ENCODE measurements around the gene ANO6. TPM values are rescaled to one million over a fixed set of nuclear protein-coding genes. Genes with fewer than 3 reads are reported as not detected.

ANO6 gene
- total RNA-seq, 4 donors from 2014 or later, result 117 to 224 (median 170) TPM

DNA sequence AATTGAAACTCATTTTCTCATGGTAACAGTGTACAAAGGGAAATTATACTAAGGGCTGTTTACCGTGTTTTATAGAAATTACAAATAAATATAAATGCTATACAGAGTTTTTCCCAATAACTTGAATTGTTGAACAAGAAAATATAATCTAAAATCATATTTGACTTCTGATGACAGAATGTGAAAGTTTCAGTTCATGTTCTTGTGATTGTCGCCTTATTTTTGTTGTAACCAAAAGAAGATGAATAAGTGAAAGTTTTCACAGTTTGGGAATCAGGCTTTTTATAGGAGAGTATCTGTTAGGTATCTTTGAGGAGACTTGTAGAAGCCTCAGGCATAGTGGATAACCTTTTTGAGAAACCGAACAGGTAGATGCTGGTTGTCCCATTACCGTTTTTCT lies 28.1 kb downstream of the ANO6 start:
- Histone ChIP-seq H3K27ac (peak overlapping the region in 3 of 4 donors; percentile 39 to 58 (median 41)), H3K4me1 (peaks cover 3 to 79% (median 10%) of the 10 kb centered on the region in 3 donors), H3K27me3 (no peaks in the 10 kb centered on the region), H3K4me3 (no peak overlapping the region), H3K36me3 (no peaks in the 10 kb centered on the region), H3K9me3 (no peaks in the 10 kb centered on the region)
- WGBS, 2 donors (ENCODE audit: low coverage in 1 of 2), result 89 to 95% methylated on average over 3 to 4 of the region's 4 CpGs
- no peak for ATAC-seq
- TF ChIP-seq POLR2A (IDR thresholded peaks at IDR 0.05) (no peak), POLR2AphosphoS5 (IDR thresholded peaks at IDR 0.05) (no peak), EP300 (IDR thresholded peaks at IDR 0.05) (no peak)
- TF ChIP-seq, protein P1, sequence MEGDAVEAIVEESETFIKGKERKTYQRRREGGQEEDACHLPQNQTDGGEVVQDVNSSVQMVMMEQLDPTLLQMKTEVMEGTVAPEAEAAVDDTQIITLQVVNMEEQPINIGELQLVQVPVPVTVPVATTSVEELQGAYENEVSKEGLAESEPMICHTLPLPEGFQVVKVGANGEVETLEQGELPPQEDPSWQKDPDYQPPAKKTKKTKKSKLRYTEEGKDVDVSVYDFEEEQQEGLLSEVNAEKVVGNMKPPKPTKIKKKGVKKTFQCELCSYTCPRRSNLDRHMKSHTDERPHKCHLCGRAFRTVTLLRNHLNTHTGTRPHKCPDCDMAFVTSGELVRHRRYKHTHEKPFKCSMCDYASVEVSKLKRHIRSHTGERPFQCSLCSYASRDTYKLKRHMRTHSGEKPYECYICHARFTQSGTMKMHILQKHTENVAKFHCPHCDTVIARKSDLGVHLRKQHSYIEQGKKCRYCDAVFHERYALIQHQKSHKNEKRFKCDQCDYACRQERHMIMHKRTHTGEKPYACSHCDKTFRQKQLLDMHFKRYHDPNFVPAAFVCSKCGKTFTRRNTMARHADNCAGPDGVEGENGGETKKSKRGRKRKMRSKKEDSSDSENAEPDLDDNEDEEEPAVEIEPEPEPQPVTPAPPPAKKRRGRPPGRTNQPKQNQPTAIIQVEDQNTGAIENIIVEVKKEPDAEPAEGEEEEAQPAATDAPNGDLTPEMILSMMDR (IDR thresholded peaks at IDR 0.05), result no peak

DNA sequence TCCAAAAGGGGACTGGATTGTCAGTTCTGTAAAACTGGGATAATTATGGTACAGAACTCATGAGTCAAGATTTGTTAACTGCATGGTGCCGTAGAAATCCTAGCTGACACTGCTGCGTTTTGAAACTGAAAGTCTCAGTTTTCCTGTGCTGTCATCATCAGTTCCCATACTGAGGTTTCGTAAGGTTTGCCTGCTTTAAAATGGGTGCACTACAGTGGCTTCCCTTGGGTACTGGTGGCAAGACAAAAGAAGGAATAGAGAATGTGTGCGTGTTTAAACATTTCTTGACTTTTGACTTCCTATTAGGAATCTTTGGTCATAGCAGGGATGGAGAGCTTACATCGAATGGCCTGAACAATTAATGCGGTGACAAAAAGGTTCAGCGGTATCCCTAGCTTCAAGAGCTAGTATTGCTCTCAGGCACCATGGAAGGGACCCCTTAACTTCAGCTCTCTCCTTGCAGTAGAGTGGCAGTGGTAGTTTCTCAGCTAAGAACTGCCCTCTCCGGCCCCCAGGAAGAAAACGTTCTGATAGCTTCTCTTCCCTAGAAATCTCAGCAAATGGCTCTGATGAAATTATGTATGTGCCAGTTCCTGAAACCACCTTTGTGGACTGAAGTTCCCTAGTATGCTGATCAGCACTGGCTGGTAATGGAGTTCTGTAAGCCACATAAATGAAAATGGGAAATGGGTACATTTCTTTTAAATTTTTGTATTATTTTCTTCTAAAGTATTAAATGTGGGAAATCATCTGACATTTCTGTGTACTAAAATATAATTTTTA lies 28.9 kb downstream of the ANO6 start:
- TF ChIP-seq POLR2AphosphoS5 (IDR thresholded peaks at IDR 0.05), result no peak
- TF ChIP-seq, protein P1 (IDR thresholded peaks at IDR 0.05), result no peak
- TF ChIP-seq EP300 (IDR thresholded peaks at IDR 0.05), result no peak
- TF ChIP-seq POLR2A (IDR thresholded peaks at IDR 0.05), result no peak
- Histone ChIP-seq H3K27me3 (no peaks in the 10 kb centered on the region), H3K27ac (peak overlapping the region; percentile 39 to 58 (median 45)), H3K9me3 (no peaks in the 10 kb centered on the region), H3K4me1 (peaks cover 6 to 81% (median 10%) of the 10 kb centered on the region in 3 donors), H3K36me3 (no peaks in the 10 kb centered on the region), H3K4me3 (peak overlapping the region in 1 of 2 donors; percentile 7)
- WGBS, 2 donors (ENCODE audit: low coverage in 1 of 2), result 70 to 91% methylated on average over 8 of the region's 9 CpGs
- ATAC-seq, result peak; percentile 85

DNA sequence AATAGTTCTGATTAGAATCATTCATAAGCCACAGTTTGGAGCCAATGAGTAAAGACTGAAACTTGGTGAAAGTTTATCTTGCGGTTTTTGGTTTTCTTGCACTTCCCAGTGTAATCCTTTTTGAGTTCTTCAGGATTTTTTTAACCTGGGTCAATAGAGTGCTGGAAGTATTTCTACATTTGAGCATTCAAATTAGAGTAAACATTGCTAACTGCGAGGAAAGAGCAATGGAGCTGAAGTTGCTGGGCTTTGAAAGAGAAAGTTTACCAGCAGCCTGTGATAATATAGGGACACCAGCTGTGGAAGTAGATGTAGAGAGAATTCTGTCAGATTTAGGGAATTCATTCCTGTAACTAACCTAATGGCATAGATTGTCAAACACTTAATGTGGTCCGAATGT lies 30.3 kb downstream of the ANO6 start:
- H3K27ac ChIP-seq, result no peak overlapping the region
- H3K36me3 ChIP-seq, result no peaks in the 10 kb centered on the region
- H3K9me3 ChIP-seq, result no peaks in the 10 kb centered on the region
- TF ChIP-seq EP300 (IDR thresholded peaks at IDR 0.05), result no peak
- no peak for TF ChIP-seq POLR2A (IDR thresholded peaks at IDR 0.05)
- TF ChIP-seq POLR2AphosphoS5 (IDR thresholded peaks at IDR 0.05), result no peak
- TF ChIP-seq, protein P1 (IDR thresholded peaks at IDR 0.05), result no peak
- WGBS, 2 donors (ENCODE audit: low coverage in 1 of 2), result 54 to 74% methylated on average over 3 of the region's 3 CpGs
- no peaks in the 10 kb centered on the region for H3K27me3 ChIP-seq
- H3K4me1 ChIP-seq, result peaks cover 8 to 80% (median 10%) of the 10 kb centered on the region in 3 donors
- ATAC-seq, result no peak
- no peak overlapping the region for H3K4me3 ChIP-seq

DNA sequence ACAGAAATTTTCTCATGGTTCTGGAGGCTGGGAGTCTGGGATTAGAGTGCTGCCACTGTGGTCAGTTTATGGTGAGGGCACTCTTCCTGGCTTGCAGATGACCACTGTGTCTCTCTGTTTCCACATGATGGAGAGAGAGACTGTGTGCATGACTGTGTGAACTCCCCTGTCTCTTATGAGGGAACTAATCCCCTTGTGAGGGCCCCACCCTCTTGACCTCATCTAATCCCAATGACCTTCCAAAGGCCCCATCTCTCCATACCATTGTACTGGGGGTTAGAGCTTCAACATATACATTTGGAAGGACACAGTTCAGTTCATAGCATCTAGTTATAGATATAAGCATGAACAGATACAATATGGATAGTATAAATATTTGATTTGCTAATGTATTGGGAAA lies 31.7 kb downstream of the ANO6 start:
- no peaks in the 10 kb centered on the region for H3K36me3 ChIP-seq
- H3K27ac ChIP-seq, result no peak overlapping the region
- H3K4me3 ChIP-seq, result no peak overlapping the region
- TF ChIP-seq POLR2A (IDR thresholded peaks at IDR 0.05) (no peak), EP300 (IDR thresholded peaks at IDR 0.05) (no peak), POLR2AphosphoS5 (IDR thresholded peaks at IDR 0.05) (no peak)
- TF ChIP-seq, protein P1 (IDR thresholded peaks at IDR 0.05), result no peak
- peaks cover 8 to 76% (median 10%) of the 10 kb centered on the region in 3 donors for H3K4me1 ChIP-seq
- H3K9me3 ChIP-seq, result no peaks in the 10 kb centered on the region
- no peaks in the 10 kb centered on the region for H3K27me3 ChIP-seq
- no peak for ATAC-seq

DNA sequence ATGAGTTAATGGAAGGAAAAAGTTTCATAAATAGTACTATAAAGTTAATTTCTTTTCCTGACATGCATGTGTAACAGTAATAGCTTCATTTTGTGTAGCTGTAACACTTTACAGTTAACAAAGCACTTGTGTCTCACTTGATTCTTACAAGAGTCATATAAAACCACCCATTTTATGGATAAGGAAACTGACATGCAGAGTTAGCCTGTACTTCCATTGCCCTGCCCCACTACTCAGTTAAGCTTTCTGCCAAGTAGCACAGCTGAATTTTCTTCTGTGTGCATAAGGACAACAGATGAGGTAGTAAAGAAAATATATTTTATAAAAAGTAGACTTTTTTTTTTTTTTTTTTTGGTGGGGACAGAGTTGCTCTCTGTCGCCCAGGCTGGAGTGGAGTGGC lies 32.2 kb downstream of the ANO6 start:
- Histone ChIP-seq H3K4me1 (peaks cover 6 to 76% (median 8%) of the 10 kb centered on the region in 3 donors), H3K27ac (no peak overlapping the region), H3K36me3 (no peaks in the 10 kb centered on the region), H3K27me3 (no peaks in the 10 kb centered on the region), H3K9me3 (no peaks in the 10 kb centered on the region), H3K4me3 (no peak overlapping the region)
- 100% methylated on average over 1 of the region's 1 CpG; no CpG with 5 or more reads in 1 of the 2 donors for WGBS, 2 donors (ENCODE audit: low coverage in 1 of 2)
- TF ChIP-seq EP300 (IDR thresholded peaks at IDR 0.05), result no peak
- TF ChIP-seq POLR2AphosphoS5 (IDR thresholded peaks at IDR 0.05), result no peak
- TF ChIP-seq POLR2A (IDR thresholded peaks at IDR 0.05), result no peak
- TF ChIP-seq, protein P1 (IDR thresholded peaks at IDR 0.05), result no peak
- ATAC-seq, result no peak
